AG09319 (cell line): ENCODE data around the gene ZBTB20.
A peak's percentile ranks its signal among the peaks of the same experiment; 100 is the strongest.

Source experiments
- DNase-seq: peaks from one replicate; pipeline ENCODE4 v3.0.0-alpha.2; 2010; ENCODE audit warnings: low read depth; ENCODE audit errors: extremely low read depth
- CTCF ChIP-seq: IDR thresholded peaks from 2 replicates; pipeline ENCODE4 v1.5.1; 2011; ENCODE audit warnings: low read depth, mild to moderate bottlenecking, inconsistent platforms, low read length, moderate library complexity

The ZBTB20 gene

GRCh38 chr3:114299941-114300624 lies 847.0 kb downstream of the ZBTB20 start:
- no peak for TF ChIP-seq CTCF
- no peak for DNase-seq

- peak; percentile 25 for TF ChIP-seq CTCF
- no peak for DNase-seq
Measured at GRCh38 chr3:114299421-114299820, 847.7 kb downstream of the ZBTB20 start.

- no peak for DNase-seq
- TF ChIP-seq CTCF: no peak
Measured at GRCh38 chr3:114295946-114296345, 851.1 kb downstream of the ZBTB20 start.

- DNase-seq: no peak
- no peak for TF ChIP-seq CTCF
Measured at GRCh38 chr3:114294940-114295480, 852.1 kb downstream of the ZBTB20 start.

- TF ChIP-seq CTCF: no peak
- no peak for DNase-seq
Measured at GRCh38 chr3:114293838-114294535, 853.1 kb downstream of the ZBTB20 start, which contains the start of gene TIGIT. Gene TIGIT, plus strand, starts transcription at chr3:114294028. Its CDS starts 34 bp downstream, at chr3:114294062.

- peak; percentile 75 for TF ChIP-seq CTCF
- DNase-seq: peak; percentile 4
Measured at GRCh38 chr3:114290911-114291901, 855.9 kb downstream of the ZBTB20 start.
